Measurements from ENCODE around the gene TNNT2.

- TF ChIP-seq CTCF (IDR thresholded peaks at IDR 0.05) (no peak), POLR2A (IDR thresholded peaks at IDR 0.05) (no peak), EP300 (IDR thresholded peaks at IDR 0.05) (no peak)
These were observed 23.4 kb upstream of the TNNT2 start for GRCh38 chr1:201400852-201401230.

Data from stomach (tissue), 4 donors.